NT2/D1 (cell line): ENCODE measurements around the gene FMNL2.

ENCODE experiments used
- SUZ12 ChIP-seq: IDR thresholded peaks from 2 replicates; pipeline ENCODE4 v1.6.1; 2011; ENCODE audit not compliant: insufficient read length, insufficient read depth; ENCODE audit errors: extremely low read depth
- YY1 ChIP-seq: IDR thresholded peaks from 2 replicates; pipeline ENCODE4 v1.6.1; 2011; ENCODE audit not compliant: insufficient read length, insufficient read depth
- ZNF274 ChIP-seq: IDR thresholded peaks from 2 replicates; pipeline ENCODE4 v1.6.1; 2011; ENCODE audit warnings: mild to moderate bottlenecking, low read depth, low read length

DNA sequence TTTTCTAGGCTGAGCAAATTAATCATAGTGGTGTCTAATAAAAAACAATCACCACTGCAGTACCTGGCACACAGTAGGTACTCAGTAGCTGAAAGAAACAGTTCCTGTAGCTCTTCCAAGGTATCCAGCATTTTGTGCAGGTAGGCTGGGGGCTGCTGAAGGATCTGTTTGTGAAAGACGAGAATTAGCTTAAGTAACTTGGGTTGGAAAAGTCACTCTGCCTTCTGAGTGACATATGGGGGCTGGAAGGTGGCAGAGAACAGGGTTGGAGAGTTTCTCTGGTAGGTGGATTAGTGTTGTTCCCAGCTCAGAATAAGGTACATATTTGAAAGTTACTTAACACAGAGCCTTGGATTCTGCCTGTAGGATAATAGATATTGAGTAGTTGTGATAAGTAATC, 72.8 kb downstream of the FMNL2 start:
- TF ChIP-seq YY1 (no peak), ZNF274 (no peak), SUZ12 (no peak)
